B cell (primary cell): ENCODE measurements around the gene DDIT4. TPM values are rescaled to one million over a fixed set of nuclear protein-coding genes. Genes with fewer than 3 reads are reported as not detected.

ENCODE experiments used
- ATAC-seq: fragments of 200-7000 bp; cut with Tn5 transposase; one replicate; pipeline ENCODE4 v1.10.0; 2021; ENCODE audit warnings: low read depth, mild to moderate bottlenecking, moderate number of reproducible peaks, moderate library complexity
- CTCF ChIA-PET: fragments of 350-600 bp; sonication (Branson Sonifier 250); formaldehyde crosslinking; loops from one replicate; lab custom pipeline; 2021; ENCODE audit warnings: antibody characterized with exemption, inconsistent platforms; lab: Charles Lee
- POLR2A ChIA-PET: fragments of 350-600 bp; sonication (Branson Sonifier 250); formaldehyde crosslinking; loops from one replicate; lab custom pipeline; 2021; ENCODE audit warnings: antibody characterized with exemption; lab: Charles Lee
- DNase-seq: peaks from one replicate; pipeline ENCODE4 v3.0.0; 2013
- H2AFZ ChIP-seq: 2 replicates; pipeline ENCODE4 v1.6.1; 2012; ENCODE audit warnings: mild to moderate bottlenecking, low read depth, low read length; ENCODE audit not compliant: insufficient read depth, poor library complexity, severe bottlenecking
- H3K27ac ChIP-seq, 2 donors: 1 replicate in 1 of 2; 2 replicates in 1 of 2; pipeline ENCODE4 v1.5.1; 2012 to 2013; ENCODE audit warnings: low read length in 2 of 2, mild to moderate bottlenecking in 2 of 2, moderate library complexity in 1 of 2
- H3K27me3 ChIP-seq, 4 experiments: fragments of 200-600 bp in 1 of 4; sonication (generic) in 1 of 4; replicated peaks in 1 of 4; 1 replicate in 2 of 4; 2 replicates in 2 of 4; pipeline versions ENCODE4 v1.6.1 to v1.7.0; 2013 to 2016; ENCODE audit warnings: low read length in 3 of 4, mild to moderate bottlenecking in 2 of 4, mixed read lengths in 1 of 4, moderate library complexity in 1 of 4; ENCODE audit not compliant: insufficient read depth in 4 of 4, control insufficient read depth in 3 of 4; ENCODE audit errors: control extremely low read depth in 1 of 4
- H3K36me3 ChIP-seq, 2 experiments: replicated peaks in 1 of 2; 1 replicate in 1 of 2; 2 replicates in 1 of 2; pipeline versions ENCODE4 v1.6.1 to v1.7.1; 2013; ENCODE audit warnings: low read length in 1 of 2; ENCODE audit not compliant: insufficient read depth in 2 of 2, control insufficient read depth in 1 of 2; ENCODE audit errors: control extremely low read depth in 1 of 2, extremely low read depth in 1 of 2
- H3K4me1 ChIP-seq, 2 donors: fragments of 200-600 bp in 1 of 2; sonication (generic) in 1 of 2; 1 replicate in 1 of 2; 2 replicates in 1 of 2; pipeline versions ENCODE4 v1.5.1 to v1.6.1; 2013 to 2017; ENCODE audit warnings: low read length in 2 of 2; ENCODE audit not compliant: control insufficient read depth in 2 of 2, insufficient read depth in 2 of 2
- H3K4me2 ChIP-seq: replicated peaks from 2 replicates; pipeline ENCODE3; 2012; ENCODE audit warnings: mild to moderate bottlenecking, low read depth, low read length; ENCODE audit not compliant: poor library complexity, severe bottlenecking
- H3K4me3 ChIP-seq, 5 experiments: fragments of 200-600 bp in 1 of 5; sonication (generic) in 1 of 5; 1 replicate in 3 of 5; 2 replicates in 2 of 5; pipeline versions ENCODE4 v1.5.1 to v1.7.0; 2011 to 2016; ENCODE audit warnings: low read length in 4 of 5, mild to moderate bottlenecking in 4 of 5, low read depth in 2 of 5, control low read depth in 1 of 5, moderate library complexity in 1 of 5; ENCODE audit not compliant: insufficient read depth in 1 of 5; ENCODE audit errors: control extremely low read depth in 1 of 5, extremely low read depth in 1 of 5
- H3K79me2 ChIP-seq: fragments of 200-600 bp; sonication (generic); one replicate; pipeline ENCODE4 v1.6.0; 2016; ENCODE audit warnings: low read length; ENCODE audit not compliant: control insufficient read depth, insufficient read depth
- H3K9ac ChIP-seq: fragments of 200-600 bp; sonication (generic); 2 replicates; pipeline ENCODE4 v1.6.1; 2017; ENCODE audit warnings: mild to moderate bottlenecking, low read length, moderate library complexity
- H3K9me3 ChIP-seq, 3 donors: one replicate each; pipeline versions ENCODE4 v1.6.1 to v1.7.1; 2013; ENCODE audit warnings: low read length in 2 of 3; ENCODE audit not compliant: control insufficient read depth in 2 of 3, insufficient read depth in 1 of 3; ENCODE audit errors: control extremely low read depth in 1 of 3
- H4K20me1 ChIP-seq: 2 replicates; pipeline ENCODE4 v1.6.0; 2012; ENCODE audit warnings: mild to moderate bottlenecking, low read length; ENCODE audit not compliant: insufficient read depth, control insufficient read depth, poor library complexity, severe bottlenecking
- H3K27ac Mint-ChIP-seq: one replicate; pipeline ENCODE4 v1.8.0; 2021; ENCODE audit warnings: mixed read lengths
- H3K27me3 Mint-ChIP-seq: one replicate; pipeline ENCODE4 v1.8.0; 2021; ENCODE audit warnings: mixed read lengths
- H3K4me1 Mint-ChIP-seq: one replicate; pipeline ENCODE4 v1.8.0; 2021; ENCODE audit warnings: mixed read lengths
- H3K4me3 Mint-ChIP-seq: one replicate; pipeline ENCODE4 v1.8.0; 2021; ENCODE audit warnings: mixed read lengths
- H3K9me3 Mint-ChIP-seq: one replicate; pipeline ENCODE4 v1.8.0; 2022; ENCODE audit warnings: mixed read lengths; ENCODE audit not compliant: insufficient read depth
- EZH2 ChIP-seq: IDR thresholded peaks from 2 replicates; pipeline ENCODE4 v1.6.1; 2012; ENCODE audit warnings: borderline replicate concordance, low read depth, mild to moderate bottlenecking, moderate library complexity, low read length; ENCODE audit not compliant: insufficient read depth, poor library complexity, severe bottlenecking
- WGBS: methylation state at CpG from one replicate; pipeline ENCODE4 v1.1.5; 2013; ENCODE audit warnings: missing lambda C conversion rate; ENCODE audit not compliant: insufficient coverage; 5-methylcytosine and 5-hydroxymethylcytosine counted together
- intact Hi-C: fragments of 100-400 bp; cut with micrococcal nuclease; formaldehyde crosslinking; loops from one replicate; pipeline ENCODE4 v1.10.0; 2022
- polyA plus RNA-seq: library from polyadenylated mRNA; depleted of rRNA; stranded (reverse); fragments of >200 nt; gene quantifications from 2 replicates; pipeline ENCODE4 v1.2.3, GENCODE V29; 2012
- total RNA-seq, 2 donors: library from RNA; stranded (reverse); fragments of 120-200 nt in 1 of 2; gene quantifications; 1 replicate in 1 of 2; 2 replicates in 1 of 2; pipeline versions ENCODE4 v1.2.3 to v1.2.4, GENCODE V29; 2013 to 2022
- TF ChIP-seq, protein P1 (sequence below): fragments of 200-600 bp; IDR thresholded peaks from one replicate; pipeline ENCODE4 v1.8.0; 2022; ENCODE audit warnings: antibody characterized with exemption, mild to moderate bottlenecking

The DDIT4 gene
- total and polyA plus RNA-seq, 2 donors (not counting 1 experiment from before 2014, with no cell fraction given): 102 to 110 TPM

DNA sequence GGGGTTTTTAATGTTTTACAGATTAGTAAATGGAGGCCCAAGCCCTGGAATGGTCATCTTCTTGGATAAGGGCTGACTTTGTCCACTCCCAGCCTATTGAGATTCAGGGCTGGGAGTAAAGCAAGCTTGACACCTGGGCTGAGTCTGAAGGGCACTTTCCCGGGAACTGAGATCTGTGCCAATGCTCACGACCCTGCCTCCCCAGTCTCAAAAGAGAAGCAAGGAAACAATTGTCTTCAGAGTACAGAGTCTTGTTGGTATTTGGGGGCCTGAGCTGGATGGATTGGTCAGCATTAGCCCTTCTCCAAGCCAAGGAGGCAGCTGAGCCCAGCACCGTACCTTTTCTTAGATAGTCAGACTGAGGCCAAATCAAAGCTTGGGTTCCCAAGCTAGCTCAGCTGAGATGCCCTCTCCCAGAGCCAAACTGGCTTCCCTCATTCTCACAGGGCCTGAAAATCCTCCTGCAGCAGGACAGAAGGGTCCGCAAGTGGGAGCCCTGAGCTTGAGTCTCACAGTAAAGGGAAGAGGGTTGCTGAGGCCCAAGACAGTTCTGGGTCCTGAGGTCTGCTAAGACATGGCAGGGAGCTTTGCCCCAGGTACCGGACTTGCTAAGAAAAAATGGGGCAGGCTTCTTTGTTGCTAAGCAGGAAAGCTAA, 3.7 kb downstream of the DDIT4 start:
- DNase-seq: no peak
- no peak overlapping the region for H3K9ac ChIP-seq
- Mint-ChIP-seq H3K9me3 (no peaks in the 10 kb centered on the region), H3K4me1 (peaks cover 36% of the 10 kb centered on the region), H3K27ac (peak overlapping the region; percentile 41), H3K4me3 (no peak overlapping the region), H3K27me3 (no peaks in the 10 kb centered on the region)
- intact Hi-C loops: loop anchor here (10.0 kb wide), 1 partner anchor 1717 kb away; the partner anchor contains the start of gene VCL
- peaks cover 25% of the 10 kb centered on the region for H4K20me1 ChIP-seq
- ChIA-PET POLR2A (interaction anchor here (1.0 to 5.9 kb wide), 2 partner anchors 17 to 44 kb away, joined by 3 to 73 read pairs; no protein-coding TSS in a partner anchor), CTCF (interaction anchor here (0.7 to 1.3 kb wide), 8 partner anchors 14 to 57 kb away, joined by 3 to 8 read pairs (median 4); no protein-coding TSS in a partner anchor)
- ATAC-seq: no peak
- no peak overlapping the region for H2AFZ ChIP-seq
- TF ChIP-seq, protein P1, sequence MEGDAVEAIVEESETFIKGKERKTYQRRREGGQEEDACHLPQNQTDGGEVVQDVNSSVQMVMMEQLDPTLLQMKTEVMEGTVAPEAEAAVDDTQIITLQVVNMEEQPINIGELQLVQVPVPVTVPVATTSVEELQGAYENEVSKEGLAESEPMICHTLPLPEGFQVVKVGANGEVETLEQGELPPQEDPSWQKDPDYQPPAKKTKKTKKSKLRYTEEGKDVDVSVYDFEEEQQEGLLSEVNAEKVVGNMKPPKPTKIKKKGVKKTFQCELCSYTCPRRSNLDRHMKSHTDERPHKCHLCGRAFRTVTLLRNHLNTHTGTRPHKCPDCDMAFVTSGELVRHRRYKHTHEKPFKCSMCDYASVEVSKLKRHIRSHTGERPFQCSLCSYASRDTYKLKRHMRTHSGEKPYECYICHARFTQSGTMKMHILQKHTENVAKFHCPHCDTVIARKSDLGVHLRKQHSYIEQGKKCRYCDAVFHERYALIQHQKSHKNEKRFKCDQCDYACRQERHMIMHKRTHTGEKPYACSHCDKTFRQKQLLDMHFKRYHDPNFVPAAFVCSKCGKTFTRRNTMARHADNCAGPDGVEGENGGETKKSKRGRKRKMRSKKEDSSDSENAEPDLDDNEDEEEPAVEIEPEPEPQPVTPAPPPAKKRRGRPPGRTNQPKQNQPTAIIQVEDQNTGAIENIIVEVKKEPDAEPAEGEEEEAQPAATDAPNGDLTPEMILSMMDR: no peak
- no peak for TF ChIP-seq EZH2
- no peak overlapping the region for H3K4me3 ChIP-seq
- H3K4me2 ChIP-seq: no peak overlapping the region
- 93% methylated on average over 2 of the region's 5 CpGs for WGBS
- H3K36me3 ChIP-seq: peaks cover 0 to 15% of the 10 kb centered on the region in 2 experiments
- no peaks in the 10 kb centered on the region for H3K9me3 ChIP-seq
- H3K27me3 ChIP-seq: no peaks in the 10 kb centered on the region
- H3K27ac ChIP-seq: peak overlapping the region in 1 of 2 donors; percentile 58
- peaks cover 24 to 36% of the 10 kb centered on the region in 2 donors for H3K4me1 ChIP-seq
- peaks cover 24% of the 10 kb centered on the region for H3K79me2 ChIP-seq
